Measurements from ENCODE around the gene MIPEP. TPM values are rescaled to one million over a fixed set of nuclear protein-coding genes. Genes with fewer than 3 reads are reported as not detected.

The MIPEP gene
- polyA plus RNA-seq, 4 donors, result 30.2 to 35.5 (median 32.1) TPM

- DNase-seq (ENCODE audit: low read depth in 4 of 4, low spot score in 3 of 4), result no peak
Measured at GRCh38 chr13:23811366-23812062, 77.7 kb downstream of the MIPEP start.

- no peak for DNase-seq (ENCODE audit: low read depth in 4 of 4, low spot score in 3 of 4)
Measured at GRCh38 chr13:23810685-23811240, 78.4 kb downstream of the MIPEP start.

GRCh38 chr13:23808803-23809202, 80.4 kb downstream of the MIPEP start:
- DNase-seq (ENCODE audit: low read depth in 4 of 4, low spot score in 3 of 4), result no peak

- no peak for DNase-seq (ENCODE audit: low read depth in 4 of 4, low spot score in 3 of 4)
Measured at GRCh38 chr13:23806874-23807526, 82.2 kb downstream of the MIPEP start.

- DNase-seq (ENCODE audit: low read depth in 4 of 4, low spot score in 3 of 4), result no peak
Measured at GRCh38 chr13:23805821-23806220, 83.4 kb downstream of the MIPEP start.

GRCh38 chr13:23805122-23805521, 84.1 kb downstream of the MIPEP start:
- no peak for DNase-seq (ENCODE audit: low read depth in 4 of 4, low spot score in 3 of 4)

- no peak for DNase-seq (ENCODE audit: low read depth in 4 of 4, low spot score in 3 of 4)
Measured at GRCh38 chr13:23804166-23804565, 85.0 kb downstream of the MIPEP start.

GRCh38 chr13:23801141-23801540, 88.1 kb downstream of the MIPEP start:
- DNase-seq (ENCODE audit: low read depth in 4 of 4, low spot score in 3 of 4), result no peak

GRCh38 chr13:23799945-23800344, 89.3 kb downstream of the MIPEP start:
- DNase-seq (ENCODE audit: low read depth in 4 of 4, low spot score in 3 of 4), result no peak

- no peak for DNase-seq (ENCODE audit: low read depth in 4 of 4, low spot score in 3 of 4)
Measured at GRCh38 chr13:23797276-23797903, 91.8 kb downstream of the MIPEP start.

GRCh38 chr13:23796551-23796950, 92.6 kb downstream of the MIPEP start:
- DNase-seq (ENCODE audit: low read depth in 4 of 4, low spot score in 3 of 4), result no peak

GRCh38 chr13:23794267-23795161, 94.7 kb downstream of the MIPEP start:
- no peak for DNase-seq (ENCODE audit: low read depth in 4 of 4, low spot score in 3 of 4)

- DNase-seq (ENCODE audit: low read depth in 4 of 4, low spot score in 3 of 4), result no peak
Measured at GRCh38 chr13:23793711-23794110, 95.5 kb downstream of the MIPEP start.

- no peak for DNase-seq (ENCODE audit: low read depth in 4 of 4, low spot score in 3 of 4)
Measured at GRCh38 chr13:23792680-23793079, 96.5 kb downstream of the MIPEP start.

- no peak for DNase-seq (ENCODE audit: low read depth in 4 of 4, low spot score in 3 of 4)
Measured at GRCh38 chr13:23790577-23791170, 98.5 kb downstream of the MIPEP start.

GRCh38 chr13:23789576-23790346, 99.4 kb downstream of the MIPEP start:
- no peak for DNase-seq (ENCODE audit: low read depth in 4 of 4, low spot score in 3 of 4)

- DNase-seq (ENCODE audit: low read depth in 4 of 4, low spot score in 3 of 4), result no peak
Measured at GRCh38 chr13:23788459-23788858, 100.7 kb downstream of the MIPEP start.

GRCh38 chr13:23787464-23787863, 101.7 kb downstream of the MIPEP start:
- DNase-seq (ENCODE audit: low read depth in 4 of 4, low spot score in 3 of 4), result no peak

- no peak for DNase-seq (ENCODE audit: low read depth in 4 of 4, low spot score in 3 of 4)
Measured at GRCh38 chr13:23786607-23787006, 102.6 kb downstream of the MIPEP start.
